Smooth muscle cell (in vitro differentiated cells): Measurements from ENCODE around the gene BARX1. TPM values are rescaled to one million over a fixed set of nuclear protein-coding genes. Genes with fewer than 3 reads are reported as not detected.

Experiments
- DNase-seq: peaks from one replicate; lab custom pipeline; 2025; ENCODE audit not compliant: unreplicated experiment; lab: John Stamatoyannopoulos, UW
- H2AFZ ChIP-seq: fragments of 200-600 bp; sonication (generic); 2 replicates; pipeline ENCODE4 v1.6.0; 2016; ENCODE audit warnings: antibody characterized with exemption, low read depth, mild to moderate bottlenecking
- H3F3A ChIP-seq: fragments of 200-600 bp; sonication (generic); 2 replicates; pipeline ENCODE4 v1.6.0; 2017; ENCODE audit warnings: antibody characterized with exemption, low read depth
- H3K27ac ChIP-seq: fragments of 200-600 bp; sonication (generic); 2 replicates; pipeline ENCODE4 v1.5.1; 2016; ENCODE audit warnings: low read depth, mild to moderate bottlenecking
- H3K27me3 ChIP-seq: fragments of 200-600 bp; sonication (generic); 2 replicates; pipeline ENCODE4 v1.6.1; 2016; ENCODE audit warnings: low read depth, mild to moderate bottlenecking
- H3K36me3 ChIP-seq: fragments of 200-600 bp; sonication (generic); 2 replicates; pipeline ENCODE4 v1.5.1; 2016; ENCODE audit warnings: low read depth
- H3K4me1 ChIP-seq: fragments of 200-600 bp; sonication (generic); 2 replicates; pipeline ENCODE4 v1.5.1; 2016; ENCODE audit warnings: low read depth
- H3K4me2 ChIP-seq: fragments of 200-600 bp; sonication (generic); 2 replicates; pipeline ENCODE4 v1.6.0; 2016; ENCODE audit warnings: mild to moderate bottlenecking
- H3K4me3 ChIP-seq: fragments of 200-600 bp; sonication (generic); 2 replicates; pipeline ENCODE4 v1.5.1; 2016; ENCODE audit warnings: mild to moderate bottlenecking
- H3K79me2 ChIP-seq: fragments of 200-600 bp; sonication (generic); 2 replicates; pipeline ENCODE4 v1.6.0; 2016; ENCODE audit warnings: low read depth, mild to moderate bottlenecking
- H3K9ac ChIP-seq: fragments of 200-600 bp; sonication (generic); 2 replicates; pipeline ENCODE4 v1.6.0; 2016; ENCODE audit warnings: low read depth
- H3K9me3 ChIP-seq: fragments of 200-600 bp; sonication (generic); replicated peaks from 2 replicates; pipeline ENCODE4 v1.5.1; 2016; ENCODE audit warnings: low read depth
- H4K20me1 ChIP-seq: fragments of 200-600 bp; sonication (generic); 2 replicates; pipeline ENCODE4 v1.6.0; 2016; ENCODE audit warnings: low read depth
- CTCF ChIP-seq: fragments of 200-600 bp; sonication (generic); IDR thresholded peaks from 2 replicates; pipeline ENCODE4 v1.5.1; 2017; ENCODE audit warnings: borderline replicate concordance, mild to moderate bottlenecking, antibody characterized with exemption; ENCODE audit not compliant: insufficient read depth, poor library complexity, severe bottlenecking
- WGBS: methylation state at CpG from one replicate; pipeline ENCODE4 v1.1.7; 2016; ENCODE audit warnings: low lambda C conversion rate; 5-methylcytosine and 5-hydroxymethylcytosine counted together
- polyA plus RNA-seq: library from polyadenylated mRNA; unstranded; fragments of >200 nt; fragmentation: Nextera tagmentation; extraction: Ambion mirVana; gene quantifications from 2 replicates; pipeline ENCODE4 v1.2.1, GENCODE V29; 2016
- total RNA-seq: library from RNA; depleted of rRNA; stranded (reverse); fragments of >200 nt; gene quantifications from 2 replicates; pipeline ENCODE4 v1.2.3, GENCODE V29; 2014

BARX1 gene
- total and polyA plus RNA-seq, 2 experiments from 2014 or later = 6.1 TPM

DNA sequence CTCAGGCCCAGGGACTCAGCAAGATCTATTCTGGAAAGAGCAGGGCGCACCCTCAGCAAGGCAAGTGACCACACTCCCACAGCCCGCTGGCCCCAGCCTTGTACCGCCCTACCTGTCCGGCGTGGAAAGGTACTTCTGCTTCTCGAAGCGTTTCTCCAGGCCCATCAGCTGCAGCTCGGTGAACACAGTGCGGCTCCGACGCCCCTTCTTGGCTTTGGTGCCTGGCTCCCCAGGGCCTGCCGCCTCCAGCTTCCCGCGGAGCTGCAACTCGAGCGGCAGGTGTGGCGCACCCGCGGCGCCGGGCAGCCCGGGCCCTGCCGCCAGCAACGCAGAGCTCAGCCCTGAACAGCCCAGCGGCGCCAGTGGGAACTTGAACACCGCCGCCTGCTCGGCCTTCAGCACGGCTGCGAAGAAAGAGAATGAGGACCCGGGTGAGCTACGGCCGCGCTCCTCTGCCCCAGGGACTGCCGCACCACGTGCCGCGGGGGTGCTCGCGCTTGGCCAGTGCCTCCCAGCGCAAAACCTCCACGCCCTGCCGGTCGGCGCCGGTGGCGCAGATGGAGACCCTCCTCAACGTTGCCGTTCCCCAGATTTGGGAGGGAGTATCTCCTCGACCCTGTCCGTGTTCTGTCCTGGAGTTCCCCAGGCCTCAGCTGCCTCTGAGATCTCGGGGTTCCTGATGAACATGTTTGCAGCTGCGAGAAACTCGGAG is 2.2 kb downstream of the BARX1 start:
- H3K27ac ChIP-seq = no peak overlapping the region
- no peak for TF ChIP-seq CTCF
- no peaks in the 10 kb centered on the region for H3K79me2 ChIP-seq
- no peak for DNase-seq
- peaks cover 3% of the 10 kb centered on the region for H4K20me1 ChIP-seq
- H3F3A ChIP-seq = no peaks in the 10 kb centered on the region
- H3K9me3 ChIP-seq = no peaks in the 10 kb centered on the region
- no peaks in the 10 kb centered on the region for H3K36me3 ChIP-seq
- 5% methylated on average over 51 of the region's 55 CpGs for WGBS
- peaks cover 96% of the 10 kb centered on the region for H3K27me3 ChIP-seq
- peak overlapping the region; percentile 59 for H3K4me2 ChIP-seq
- no peak overlapping the region for H3K4me3 ChIP-seq
- H3K9ac ChIP-seq = no peak overlapping the region
- H3K4me1 ChIP-seq = peaks cover 25% of the 10 kb centered on the region
- no peak overlapping the region for H2AFZ ChIP-seq

- Histone ChIP-seq H3K9ac (no peak overlapping the region), H3K36me3 (no peaks in the 10 kb centered on the region), H3K4me1 (peaks cover 25% of the 10 kb centered on the region), H3K4me2 (peak overlapping the region; percentile 84), H3F3A (no peaks in the 10 kb centered on the region), H3K4me3 (no peak overlapping the region), H4K20me1 (peaks cover 3% of the 10 kb centered on the region), H3K9me3 (no peaks in the 10 kb centered on the region), H3K27me3 (peaks cover 96% of the 10 kb centered on the region), H3K27ac (no peak overlapping the region), H2AFZ (no peak overlapping the region), H3K79me2 (no peaks in the 10 kb centered on the region)
- TF ChIP-seq CTCF = no peak
- DNase-seq = no peak
- WGBS = 10% methylated on average over 39 of the region's 39 CpGs
These were observed 2.9 kb downstream of the BARX1 start for GRCh38 chr9:93952119-93952783.

DNA sequence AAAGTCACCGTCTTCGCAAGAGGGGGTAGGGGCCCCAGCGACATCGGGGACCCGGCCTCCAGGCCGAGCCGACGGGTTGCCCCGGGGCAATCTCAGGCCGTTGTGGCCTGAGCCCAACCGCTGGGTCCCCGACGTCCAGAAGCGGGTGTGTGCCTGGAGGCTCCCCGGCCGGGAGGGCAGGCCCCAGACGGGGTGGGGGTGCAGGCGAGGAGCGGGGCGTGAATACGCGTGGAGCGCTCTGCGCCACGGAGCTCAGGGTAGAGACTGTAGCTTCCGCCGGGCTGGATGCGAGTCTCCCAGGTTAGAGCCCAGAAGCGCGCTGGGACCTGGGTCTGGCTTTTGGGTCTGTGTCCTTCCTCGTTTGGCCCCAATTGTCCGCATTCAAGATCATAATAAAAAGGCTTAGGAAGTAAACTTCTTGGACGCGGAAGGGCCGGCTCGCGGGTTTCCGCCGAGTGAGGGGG is 3.5 kb downstream of the BARX1 start:
- 3% methylated on average over 39 of the region's 39 CpGs for WGBS
- H3K27ac ChIP-seq = no peak overlapping the region
- H3F3A ChIP-seq = no peaks in the 10 kb centered on the region
- no peaks in the 10 kb centered on the region for H3K36me3 ChIP-seq
- H3K9ac ChIP-seq = no peak overlapping the region
- no peak for TF ChIP-seq CTCF
- H3K27me3 ChIP-seq = peaks cover 96% of the 10 kb centered on the region
- peaks cover 3% of the 10 kb centered on the region for H4K20me1 ChIP-seq
- no peak overlapping the region for H2AFZ ChIP-seq
- peak overlapping the region; percentile 48 for H3K4me3 ChIP-seq
- peak overlapping the region; percentile 84 for H3K4me2 ChIP-seq
- H3K79me2 ChIP-seq = no peaks in the 10 kb centered on the region
- peaks cover 25% of the 10 kb centered on the region for H3K4me1 ChIP-seq
- DNase-seq = no peak
- H3K9me3 ChIP-seq = no peaks in the 10 kb centered on the region
